Transverse colon (tissue), 4 donors: ENCODE results near the gene LAMTOR2.

Experiments
- CTCF ChIP-seq, 5 experiments: fragments of 200-600 bp in 3 of 5; fragments of 450-650 bp in 2 of 5; sonication (generic) in 3 of 5; IDR thresholded peaks; 1 replicate in 2 of 5; 2 replicates in 3 of 5; pipeline ENCODE4 v1.5.1; 2016 to 2017; ENCODE audit warnings: antibody characterized with exemption in 5 of 5, inconsistent platforms in 3 of 5, mild to moderate bottlenecking in 2 of 5, moderate library complexity in 1 of 5
- EP300 ChIP-seq: sonication (generic); formaldehyde crosslinking; IDR thresholded peaks from one replicate; pipeline ENCODE4 v1.6.1; 2017; ENCODE audit warnings: antibody characterized with exemption, low read depth
- POLR2A ChIP-seq: fragments of 450-650 bp; IDR thresholded peaks from one replicate; pipeline ENCODE4 v1.6.1; 2016; ENCODE audit warnings: antibody characterized with exemption, mild to moderate bottlenecking, moderate library complexity
- POLR2AphosphoS5 ChIP-seq, 3 donors: sonication (generic); formaldehyde crosslinking; IDR thresholded peaks; one replicate each; pipeline ENCODE4 v1.6.1; 2016; ENCODE audit warnings: antibody characterized with exemption in 3 of 3

DNA sequence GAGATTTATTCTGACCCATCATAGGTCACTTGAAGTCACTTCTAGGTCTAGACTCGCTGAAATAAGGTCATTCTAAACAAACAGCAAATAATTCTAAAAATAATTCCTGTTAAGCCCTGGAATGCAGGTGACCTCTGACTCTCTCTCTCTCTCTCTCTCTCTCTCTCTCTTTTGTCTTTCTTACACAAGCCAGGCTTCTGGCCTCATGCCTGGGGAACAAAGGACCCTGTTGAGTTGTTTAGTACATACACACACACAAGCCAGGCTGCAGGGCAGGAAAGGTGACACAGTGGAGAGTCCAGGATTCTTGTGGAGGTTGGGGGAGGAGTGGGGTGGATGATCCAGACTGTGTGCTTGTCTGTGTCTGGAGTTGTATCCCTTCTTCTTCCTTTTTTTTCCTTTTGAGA, 31.7 kb downstream of the LAMTOR2 start:
- no peak for TF ChIP-seq CTCF (IDR thresholded peaks at IDR 0.05)
- TF ChIP-seq POLR2A = no peak
- TF ChIP-seq POLR2AphosphoS5 (IDR thresholded peaks at IDR 0.05) = no peak
- TF ChIP-seq EP300 = no peak
